GM13976 (cell line): ENCODE measurements around the gene RNF126.
"Not testable (repeated sequence)": the region's sequence is repeated elsewhere in the genome, so short reads cannot be mapped to it uniquely, and the experiment has no call there.

Experiments
- DNase-seq: peaks from one replicate; pipeline ENCODE4 v3.0.0; 2012; ENCODE audit warnings: low spot score
- in situ Hi-C: fragments of 300-500 bp; cut with MboI; formaldehyde crosslinking; loops from one replicate; pipeline ENCODE4 v1.12.0; 2022; ENCODE audit warnings: low sequenced_read_pairs, mixed read lengths, inconsistent platforms; ENCODE audit not compliant: unreplicated experiment
- TF ChIP-seq, protein P1 (sequence below): IDR thresholded peaks from 2 replicates; pipeline ENCODE4 v1.5.1; 2012; ENCODE audit warnings: borderline replicate concordance, mild to moderate bottlenecking; ENCODE audit not compliant: insufficient read depth; ENCODE audit errors: extremely low read depth, missing control alignments, control extremely low read depth

The RNF126 gene

DNA sequence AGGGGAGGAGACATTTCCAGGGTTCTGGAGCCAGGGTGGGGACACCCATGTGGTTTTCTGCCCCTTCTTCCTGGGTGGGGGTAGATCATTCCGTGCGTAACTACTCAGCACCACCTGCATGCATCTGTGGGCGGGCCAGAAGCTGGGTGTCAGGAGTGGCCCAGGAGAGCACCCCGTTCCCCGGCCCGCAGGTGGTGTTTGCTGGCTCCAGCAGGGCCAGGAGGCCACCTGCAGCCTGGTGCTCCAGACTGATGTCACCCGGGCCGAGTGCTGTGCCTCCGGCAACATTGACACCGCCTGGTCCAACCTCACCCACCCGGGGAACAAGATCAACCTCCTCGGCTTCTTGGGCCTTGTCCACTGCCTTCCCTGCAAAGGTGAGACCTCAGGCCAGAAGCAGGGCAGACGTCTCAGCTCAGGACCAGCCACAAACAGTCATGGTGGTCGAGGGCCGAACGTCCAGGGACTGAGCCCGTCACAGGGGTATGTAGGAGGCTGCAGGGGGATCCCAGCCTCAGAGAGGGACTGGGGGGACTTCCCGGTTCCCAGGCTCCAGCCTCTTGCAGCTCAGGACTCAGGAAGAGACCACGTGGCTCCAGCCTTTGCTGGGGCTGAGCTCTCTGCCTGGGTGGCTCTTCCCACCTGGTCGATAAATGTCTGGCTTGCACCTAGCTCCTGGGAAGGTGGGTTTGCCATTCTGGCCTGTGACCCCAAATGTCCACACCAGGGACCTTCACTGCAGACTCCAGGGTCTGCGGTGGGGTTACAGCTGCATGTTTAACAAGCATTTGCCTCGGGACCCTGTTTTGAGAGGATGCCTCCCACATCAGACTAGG lies 14.8 kb upstream of the RNF126 start:
- in situ Hi-C loops = no loop called here
- TF ChIP-seq, protein P1, sequence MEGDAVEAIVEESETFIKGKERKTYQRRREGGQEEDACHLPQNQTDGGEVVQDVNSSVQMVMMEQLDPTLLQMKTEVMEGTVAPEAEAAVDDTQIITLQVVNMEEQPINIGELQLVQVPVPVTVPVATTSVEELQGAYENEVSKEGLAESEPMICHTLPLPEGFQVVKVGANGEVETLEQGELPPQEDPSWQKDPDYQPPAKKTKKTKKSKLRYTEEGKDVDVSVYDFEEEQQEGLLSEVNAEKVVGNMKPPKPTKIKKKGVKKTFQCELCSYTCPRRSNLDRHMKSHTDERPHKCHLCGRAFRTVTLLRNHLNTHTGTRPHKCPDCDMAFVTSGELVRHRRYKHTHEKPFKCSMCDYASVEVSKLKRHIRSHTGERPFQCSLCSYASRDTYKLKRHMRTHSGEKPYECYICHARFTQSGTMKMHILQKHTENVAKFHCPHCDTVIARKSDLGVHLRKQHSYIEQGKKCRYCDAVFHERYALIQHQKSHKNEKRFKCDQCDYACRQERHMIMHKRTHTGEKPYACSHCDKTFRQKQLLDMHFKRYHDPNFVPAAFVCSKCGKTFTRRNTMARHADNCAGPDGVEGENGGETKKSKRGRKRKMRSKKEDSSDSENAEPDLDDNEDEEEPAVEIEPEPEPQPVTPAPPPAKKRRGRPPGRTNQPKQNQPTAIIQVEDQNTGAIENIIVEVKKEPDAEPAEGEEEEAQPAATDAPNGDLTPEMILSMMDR = no peak
- no peak for DNase-seq

DNA sequence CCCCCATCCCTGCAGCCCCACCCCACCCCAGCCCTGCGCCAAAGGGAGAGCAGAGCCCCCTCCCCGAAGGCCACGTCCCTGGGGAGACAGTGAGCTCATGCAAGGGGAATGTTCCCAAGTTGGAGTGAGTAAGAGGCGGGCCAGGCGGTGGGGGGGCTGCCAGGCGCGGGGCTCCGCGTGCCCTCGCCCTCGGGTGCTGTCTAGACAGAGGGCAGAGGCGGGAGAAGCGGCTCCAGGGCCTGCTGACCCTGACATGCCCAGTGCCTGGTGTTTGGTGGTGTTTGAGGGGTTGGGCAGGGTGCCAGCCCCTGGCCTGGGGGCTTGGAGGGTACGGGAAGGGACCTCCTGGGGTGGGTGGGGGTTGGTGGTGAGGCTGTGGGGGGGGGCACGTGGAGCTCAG lies 14.2 kb upstream of the RNF126 start:
- TF ChIP-seq, protein P1 = no peak
- in situ Hi-C loops = no loop called here
- DNase-seq = no peak

DNA sequence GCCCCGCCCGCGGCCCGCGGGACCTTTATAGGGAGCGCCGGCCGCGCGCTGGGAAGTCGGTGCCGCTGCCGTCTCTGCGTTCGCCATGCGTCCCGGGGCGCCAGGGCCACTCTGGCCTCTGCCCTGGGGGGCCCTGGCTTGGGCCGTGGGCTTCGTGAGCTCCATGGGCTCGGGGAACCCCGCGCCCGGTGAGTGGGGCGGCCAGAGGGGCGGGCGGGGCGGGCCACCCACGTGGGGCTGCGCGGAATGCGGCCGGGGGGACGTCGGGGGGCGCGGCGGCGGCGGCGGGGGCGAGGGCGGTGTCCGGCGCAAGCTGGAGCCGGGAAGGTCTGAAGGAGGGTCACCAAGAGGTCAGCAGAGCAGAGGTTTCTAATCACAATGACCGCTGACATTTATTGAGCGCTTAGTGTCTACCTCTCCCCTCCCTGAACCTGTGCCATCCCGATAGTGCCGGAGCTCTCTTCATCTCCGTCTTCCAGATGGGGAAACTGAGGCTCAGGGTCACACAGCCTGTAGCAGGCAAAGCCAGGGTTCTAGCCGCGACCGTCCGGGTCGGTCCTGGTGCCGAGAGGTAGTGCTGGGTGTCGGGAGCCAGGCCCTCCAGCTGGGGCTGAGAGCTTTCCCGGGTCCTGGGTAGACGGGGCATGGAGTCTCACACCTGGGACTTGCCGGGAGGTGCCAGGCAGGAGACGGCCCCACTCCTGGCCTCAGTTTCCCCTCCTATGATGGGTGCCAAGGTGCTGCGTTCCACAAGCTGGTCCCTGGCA lies 13.5 kb upstream of the RNF126 start, which contains the start of gene FSTL3:
Gene FSTL3 (plus strand): TSS at position 54 of the 767 bp plus-strand sequence. CDS start 32 bp downstream, at position 86.
- in situ Hi-C loops = no loop called here
- no peak for DNase-seq
- TF ChIP-seq, protein P1 = no peak

DNA sequence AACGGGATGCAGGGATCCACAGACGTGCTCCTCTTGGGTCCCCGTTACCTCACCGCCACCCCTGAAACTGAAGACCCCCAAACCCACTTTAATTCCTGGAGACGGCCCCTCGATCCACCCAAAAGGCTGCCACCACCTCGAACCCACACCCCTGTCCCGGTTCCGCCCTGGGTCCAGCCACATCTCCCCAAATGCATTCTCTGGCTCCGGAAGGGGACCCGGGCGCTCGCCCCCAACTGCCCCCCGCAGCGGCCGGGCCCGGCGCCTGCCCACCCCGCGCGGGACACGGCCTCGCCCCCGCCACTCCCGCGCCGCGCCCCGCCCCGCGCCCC lies 13.0 kb upstream of the RNF126 start:
- no peak for DNase-seq
- in situ Hi-C loops = no loop called here
- TF ChIP-seq, protein P1 = no peak

DNA sequence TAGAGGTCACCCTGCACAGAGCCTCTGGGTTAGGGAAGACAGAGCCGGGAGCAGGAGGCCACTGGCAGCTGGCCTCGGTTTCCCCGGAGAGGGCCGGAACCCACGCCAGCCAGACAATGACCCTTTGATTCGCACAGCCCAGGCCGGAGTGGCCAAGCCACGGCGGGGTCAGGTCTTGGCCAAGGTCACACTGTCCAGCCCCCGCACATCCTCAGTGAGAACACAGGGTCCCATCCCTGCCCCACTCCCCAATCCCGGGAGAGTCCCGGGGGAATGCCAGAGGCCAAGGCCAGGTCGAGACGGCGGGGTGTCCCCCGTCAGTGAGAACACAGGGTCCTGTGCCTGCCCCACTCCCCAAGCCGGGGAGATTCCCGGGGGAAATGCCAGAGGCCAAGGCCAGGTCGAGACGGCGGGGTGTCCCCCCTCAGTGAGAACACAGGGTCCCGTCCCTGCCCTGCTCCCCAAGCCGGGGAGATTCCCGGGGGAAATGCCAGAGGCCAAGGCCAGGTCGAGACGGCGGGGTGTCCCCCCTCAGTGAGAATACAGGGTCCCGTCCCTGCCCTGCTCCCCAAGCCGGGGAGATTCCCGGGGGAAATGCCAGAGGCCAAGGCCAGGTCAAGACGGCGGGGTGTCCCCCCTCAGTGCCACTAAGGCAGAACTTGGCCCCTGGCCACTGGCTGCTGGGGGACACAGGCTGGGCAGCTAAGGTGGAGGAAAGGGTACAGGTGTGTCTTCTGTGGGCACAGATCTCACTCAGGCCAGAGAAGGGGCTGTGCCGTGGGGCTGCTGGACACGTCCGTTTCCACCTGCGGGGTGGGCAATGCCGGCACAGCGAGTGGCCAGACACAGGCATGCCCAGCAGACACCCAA lies 11.5 kb upstream of the RNF126 start:
- no peak for DNase-seq
- in situ Hi-C loops = no loop called here
- TF ChIP-seq, protein P1 = no peak

DNA sequence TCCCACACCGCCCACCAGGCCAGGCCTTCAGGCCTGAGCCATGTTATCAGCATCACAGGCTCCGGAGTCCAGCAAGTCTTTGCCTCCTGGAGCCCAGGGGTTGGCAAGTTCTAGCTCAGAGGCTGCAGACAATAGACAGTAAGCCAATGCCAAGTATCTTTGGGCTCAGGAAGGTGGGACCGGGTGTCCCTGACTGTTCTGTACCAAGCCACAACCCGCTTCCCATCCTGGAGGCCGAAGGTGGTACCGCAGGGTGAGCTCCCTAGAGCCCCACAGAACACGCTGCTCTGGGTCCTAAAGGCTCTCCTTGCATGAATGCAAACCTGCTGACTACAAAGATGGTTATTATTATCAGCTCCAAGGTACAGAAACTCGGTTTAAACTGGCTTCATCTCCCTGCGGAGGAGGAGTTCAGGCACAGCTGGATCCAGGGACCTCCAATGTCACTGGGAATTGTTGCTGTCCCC lies 7.6 kb upstream of the RNF126 start:
- TF ChIP-seq, protein P1 = no peak
- in situ Hi-C loops = no loop called here
- no peak for DNase-seq

DNA sequence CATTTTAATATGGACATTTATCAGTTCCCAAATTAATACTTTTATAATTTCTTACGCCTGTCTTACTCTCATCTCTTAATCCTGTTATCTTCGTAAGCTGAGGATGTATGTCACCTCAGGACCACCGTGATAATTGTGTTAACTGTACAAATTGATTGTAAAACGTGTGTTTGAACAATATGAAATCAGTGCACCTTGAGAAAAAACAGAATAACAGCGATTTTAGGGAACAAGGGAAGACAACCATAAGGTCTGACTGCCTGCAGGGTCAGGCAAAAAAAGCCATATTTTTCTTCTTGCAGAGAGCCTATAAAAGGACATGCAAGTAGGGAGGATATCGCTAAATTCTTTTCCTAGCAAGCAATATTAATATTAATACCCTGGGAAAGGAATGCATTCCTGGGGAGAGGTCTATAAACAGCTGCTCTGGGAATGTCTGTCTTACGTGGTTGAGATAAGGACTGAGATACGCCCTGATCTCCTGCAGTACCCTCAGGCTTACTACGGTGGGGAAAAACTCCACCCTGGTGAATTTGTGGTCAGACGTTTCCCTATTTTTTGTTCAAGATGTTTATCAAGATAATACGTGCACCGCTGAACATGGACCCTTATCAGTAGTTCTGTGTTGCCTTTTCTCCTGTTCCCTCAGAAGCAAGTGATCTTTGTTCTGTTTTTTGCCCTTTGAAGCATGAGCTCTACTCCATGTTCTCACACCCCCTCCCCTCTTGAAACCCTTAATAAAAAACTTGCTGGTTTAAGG lies 5.8 kb upstream of the RNF126 start:
- in situ Hi-C loops = loop anchor here (5.0 kb wide), 1 partner anchor 63 kb away; no protein-coding TSS in a partner anchor
- not testable (repeated sequence) for DNase-seq

DNA sequence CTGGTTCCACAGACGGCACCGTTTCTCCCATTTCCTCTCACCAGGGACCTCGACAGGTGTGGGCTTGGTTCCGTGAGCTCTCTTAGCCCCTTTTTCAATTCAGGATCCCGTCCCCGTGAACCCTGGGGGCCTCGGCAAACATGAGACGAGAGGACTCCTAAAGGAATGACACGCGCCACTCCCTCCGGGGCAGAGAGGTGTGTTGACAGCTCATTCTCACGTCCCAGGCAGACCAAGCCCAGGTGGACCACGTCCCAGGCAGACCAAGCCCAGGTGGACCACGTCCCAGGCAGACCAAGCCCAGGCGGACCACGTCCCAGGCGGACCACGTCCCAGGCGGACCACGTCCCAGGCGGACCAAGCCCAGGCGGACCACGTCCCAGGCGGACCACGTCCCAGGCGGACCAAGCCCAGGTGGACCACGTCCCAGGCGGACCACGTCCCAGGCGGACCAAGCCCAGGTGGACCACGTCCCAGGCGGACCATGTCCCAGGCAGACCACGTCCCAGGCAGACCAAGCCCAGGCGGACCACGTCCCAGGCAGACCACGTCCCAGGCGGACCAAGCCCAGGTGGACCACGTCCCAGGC lies 4.1 kb upstream of the RNF126 start:
- in situ Hi-C loops = loop anchor here (5.0 kb wide), 1 partner anchor 65 kb away; no protein-coding TSS in a partner anchor
- DNase-seq = not testable (repeated sequence)
